ENCODE measurements around the gene LRRC3B.

DNA sequence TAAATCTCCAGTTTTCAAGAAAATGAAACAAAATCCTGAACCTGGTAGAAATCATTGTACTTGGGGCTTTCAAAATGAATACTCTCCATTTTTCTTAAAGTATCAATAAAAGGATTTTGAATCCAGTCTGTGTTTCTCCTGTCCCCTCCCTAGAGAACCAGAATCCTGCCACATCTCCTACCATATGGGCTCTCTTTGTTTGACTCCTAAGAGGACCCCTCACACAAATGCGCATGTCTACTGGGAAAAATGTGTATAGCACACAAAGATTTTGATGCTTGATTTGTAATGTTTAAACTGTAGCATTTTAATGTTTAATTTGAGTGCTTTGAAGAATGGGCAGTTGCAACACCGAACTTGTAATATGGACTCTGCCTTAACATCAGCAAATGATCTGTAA is 25.9 kb downstream of the LRRC3B start:
- TF ChIP-seq, protein P1, sequence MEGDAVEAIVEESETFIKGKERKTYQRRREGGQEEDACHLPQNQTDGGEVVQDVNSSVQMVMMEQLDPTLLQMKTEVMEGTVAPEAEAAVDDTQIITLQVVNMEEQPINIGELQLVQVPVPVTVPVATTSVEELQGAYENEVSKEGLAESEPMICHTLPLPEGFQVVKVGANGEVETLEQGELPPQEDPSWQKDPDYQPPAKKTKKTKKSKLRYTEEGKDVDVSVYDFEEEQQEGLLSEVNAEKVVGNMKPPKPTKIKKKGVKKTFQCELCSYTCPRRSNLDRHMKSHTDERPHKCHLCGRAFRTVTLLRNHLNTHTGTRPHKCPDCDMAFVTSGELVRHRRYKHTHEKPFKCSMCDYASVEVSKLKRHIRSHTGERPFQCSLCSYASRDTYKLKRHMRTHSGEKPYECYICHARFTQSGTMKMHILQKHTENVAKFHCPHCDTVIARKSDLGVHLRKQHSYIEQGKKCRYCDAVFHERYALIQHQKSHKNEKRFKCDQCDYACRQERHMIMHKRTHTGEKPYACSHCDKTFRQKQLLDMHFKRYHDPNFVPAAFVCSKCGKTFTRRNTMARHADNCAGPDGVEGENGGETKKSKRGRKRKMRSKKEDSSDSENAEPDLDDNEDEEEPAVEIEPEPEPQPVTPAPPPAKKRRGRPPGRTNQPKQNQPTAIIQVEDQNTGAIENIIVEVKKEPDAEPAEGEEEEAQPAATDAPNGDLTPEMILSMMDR (IDR thresholded peaks at IDR 0.05): no peak
- TF ChIP-seq POLR2AphosphoS5 (IDR thresholded peaks at IDR 0.05) (no peak), POLR2A (IDR thresholded peaks at IDR 0.05) (no peak)

All from stomach (tissue), 4 donors.